ENCODE measurements around the gene CNTN4. TPM values are rescaled to one million over a fixed set of nuclear protein-coding genes. Genes with fewer than 3 reads are reported as not detected.

CNTN4 gene
- total and polyA plus RNA-seq, 2 experiments from 2014 or later, result 0.91 to 4.0 TPM

- no peak overlapping the region for H3K4me3 Mint-ChIP-seq
- H3K27ac Mint-ChIP-seq, result no peak overlapping the region
- no peak for DNase-seq (ENCODE audit: low spot score)
- H3K4me1 Mint-ChIP-seq, result no peaks in the 10 kb centered on the region
- H3K27me3 Mint-ChIP-seq (ENCODE audit: insufficient read depth, low read depth, poor library complexity), result peaks cover 6% of the 10 kb centered on the region
- H3K27ac ChIP-seq (ENCODE audit: low read depth), result no peak overlapping the region
- no peak overlapping the region for H3K4me3 ChIP-seq
- H3K4me2 ChIP-seq, result no peak overlapping the region
- peaks cover 97% of the 10 kb centered on the region for H3K9me3 Mint-ChIP-seq
- peaks cover 32% of the 10 kb centered on the region for H3K36me3 Mint-ChIP-seq (ENCODE audit: low read depth)
- H3F3A ChIP-seq (replicated peaks; ENCODE audit: low read depth), result no peaks in the 10 kb centered on the region
- H3K27me3 ChIP-seq (ENCODE audit: insufficient read depth), result no peaks in the 10 kb centered on the region
- no peak for ATAC-seq
- no peak for TF ChIP-seq ZNF114 (CRISPR knock-in tag; IDR thresholded peaks at IDR 0.05)
- TF ChIP-seq ETS1 (IDR thresholded peaks at IDR 0.05), result no peak
- no peak for TF ChIP-seq ZNF462 (CRISPR knock-in tag; IDR thresholded peaks at IDR 0.05)
- no peak for TF ChIP-seq CREB1 (CRISPR knock-in tag; IDR thresholded peaks at IDR 0.05; ENCODE audit: low read depth)
- no peak for TF ChIP-seq STAT1 (IDR thresholded peaks at IDR 0.05; ENCODE audit: unreplicated experiment)
- TF ChIP-seq CTCF (conservative IDR thresholded peaks at IDR 0.05; ENCODE audit: low read depth in 2 of 2), result no peak
- no peak for TF ChIP-seq JUNB (IDR thresholded peaks at IDR 0.05; ENCODE audit: unreplicated experiment)
- no peaks in the 10 kb centered on the region for H3K79me2 ChIP-seq (replicated peaks; ENCODE audit: insufficient read depth)
- no peaks in the 10 kb centered on the region for H3K9me2 ChIP-seq (ENCODE audit: insufficient read depth)
- H3K36me3 ChIP-seq (ENCODE audit: insufficient read depth), result no peaks in the 10 kb centered on the region
- H2AFZ ChIP-seq, result no peak overlapping the region
- 0 out of 2 replicates have a peak, but pooled peaks cover 3% of the 10 kb centered on the region for H3K4me1 ChIP-seq (ENCODE audit: insufficient read depth)
- H4K20me1 ChIP-seq (replicated peaks; ENCODE audit: insufficient read depth), result no peaks in the 10 kb centered on the region
Measured at GRCh38 chr3:2727610-2728318, 629.1 kb downstream of the CNTN4 start.

All from GM23338 (cell line).